AML-193 (cell line): ENCODE measurements around the gene S100A12.

Source experiments
- DNase-seq, 2 experiments: peaks; one replicate each; lab custom pipeline; 2025; lab: John Stamatoyannopoulos, UW

S100A12 gene

DNA sequence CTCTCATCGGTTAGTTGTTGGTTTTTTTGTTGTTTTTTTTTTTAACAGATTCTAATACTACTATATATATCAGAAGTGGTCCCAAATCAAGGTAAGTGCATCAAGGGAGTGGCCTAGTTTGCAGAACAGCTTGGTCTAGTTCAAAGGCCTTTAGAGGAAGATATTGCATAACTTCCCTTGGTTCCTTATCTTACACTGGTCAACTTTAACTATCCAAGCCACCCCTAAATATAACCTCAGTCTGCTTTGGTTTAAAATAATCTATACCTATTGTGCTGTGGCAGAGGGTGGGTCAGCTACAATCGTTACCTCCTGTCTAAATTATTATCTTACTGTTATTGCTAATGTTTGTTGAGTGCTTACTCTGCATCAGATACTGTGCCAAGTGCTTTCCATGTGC, 6.9 kb downstream of the S100A12 start:
- DNase-seq, result peak; percentile 9 to 29

DNA sequence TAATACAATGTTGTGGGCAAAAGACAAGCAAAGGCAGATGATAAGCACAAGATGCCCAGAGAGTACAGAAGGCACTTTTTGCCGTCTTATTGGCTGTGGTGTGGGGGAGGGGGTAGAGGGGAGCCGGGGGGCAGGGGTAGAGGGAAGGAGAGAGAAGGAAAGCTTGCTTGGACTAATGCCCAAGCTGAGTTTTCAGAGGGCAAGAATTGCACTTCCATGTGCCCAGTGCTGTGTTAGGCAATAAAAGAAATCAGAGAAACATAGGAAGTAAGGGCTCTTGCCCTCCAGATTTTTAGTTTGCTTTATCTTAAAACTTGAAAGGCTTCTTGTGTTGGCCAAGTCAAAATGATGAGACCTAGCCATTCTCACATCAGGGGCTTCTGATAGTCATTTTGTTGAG, 8.3 kb downstream of the S100A12 start:
- DNase-seq, result no peak

DNA sequence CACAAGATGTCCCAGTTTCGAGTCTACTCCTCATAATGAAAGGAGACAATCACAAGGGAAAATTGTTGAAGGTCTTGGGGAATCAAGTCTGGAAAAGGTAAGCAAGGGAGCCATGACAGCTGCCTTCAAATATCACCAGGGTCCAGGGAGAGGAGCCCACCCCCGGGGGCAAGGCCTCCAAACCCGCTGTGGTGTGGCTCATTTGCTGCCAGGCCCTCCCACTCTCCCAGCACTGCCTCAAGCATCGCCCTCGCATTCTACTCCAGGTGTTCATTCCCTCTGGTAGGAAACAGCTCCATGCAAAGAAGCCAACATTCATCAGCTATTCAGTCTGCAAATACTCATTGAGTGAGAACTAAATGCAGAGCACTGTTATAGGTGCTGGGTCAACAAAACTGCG, 9.2 kb downstream of the S100A12 start:
- DNase-seq, result no peak

DNA sequence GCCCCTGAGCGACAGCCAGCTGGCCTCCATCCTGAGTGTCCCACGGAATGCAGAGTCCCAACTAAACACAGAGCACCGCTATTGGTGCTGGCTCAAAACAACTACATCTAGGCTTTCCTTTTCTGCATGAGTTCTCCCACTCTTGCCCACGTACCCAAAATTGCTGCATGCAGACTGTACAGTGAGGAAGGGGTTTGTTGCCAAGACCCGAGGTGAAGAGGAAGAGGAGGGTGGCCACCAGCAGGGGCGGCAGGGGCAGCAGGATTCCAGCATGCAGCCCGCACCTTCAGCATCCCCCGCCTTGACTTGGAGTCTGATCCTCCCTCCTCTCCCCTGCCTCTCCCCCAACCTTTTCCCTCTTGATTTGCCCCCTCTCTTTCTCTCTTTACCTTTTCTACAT, 9.7 kb downstream of the S100A12 start:
- DNase-seq, result no peak

DNA sequence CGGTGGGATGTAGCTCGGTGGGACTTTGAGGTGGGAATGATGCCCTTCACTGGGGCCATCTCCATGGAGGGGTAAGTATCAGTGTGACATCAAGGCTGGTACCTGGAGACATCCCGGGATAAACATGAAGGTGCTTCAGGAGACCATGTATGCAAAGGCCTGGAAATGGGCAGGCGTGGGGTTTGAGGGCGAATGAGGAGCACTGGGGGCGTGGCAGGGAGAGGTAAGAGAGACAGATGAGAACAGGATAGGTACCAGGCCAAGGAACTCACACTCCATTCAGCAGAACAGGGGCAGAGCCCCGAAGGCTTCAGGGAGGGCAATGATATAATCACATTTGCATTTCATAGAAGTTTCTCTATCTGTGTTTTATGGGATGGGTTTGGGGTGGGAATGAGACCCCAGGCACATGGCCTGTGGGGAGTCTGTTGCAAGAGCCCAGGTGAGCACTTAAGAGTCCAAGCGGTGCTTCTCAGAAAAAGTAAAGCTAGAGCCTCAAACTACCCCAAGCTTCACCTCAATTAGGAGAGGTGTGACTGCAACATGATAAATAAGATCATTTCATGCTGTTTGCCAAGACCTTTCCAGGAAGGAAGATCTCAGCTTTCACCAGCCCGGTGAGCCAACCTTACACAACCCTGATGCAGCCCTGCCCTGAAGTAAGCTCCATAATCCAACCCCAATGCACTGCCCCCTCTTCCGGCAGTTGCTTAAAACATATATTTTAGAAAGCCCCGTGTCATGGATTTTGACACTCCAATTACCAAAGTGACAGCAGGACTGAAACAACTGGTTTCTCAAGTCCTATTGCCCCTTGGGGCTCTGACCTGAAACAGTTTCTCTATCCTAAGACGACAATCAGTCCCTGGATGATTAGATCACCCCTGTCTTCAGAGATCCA, 10.4 kb downstream of the S100A12 start:
- DNase-seq, result peak; percentile 35 to 48

DNA sequence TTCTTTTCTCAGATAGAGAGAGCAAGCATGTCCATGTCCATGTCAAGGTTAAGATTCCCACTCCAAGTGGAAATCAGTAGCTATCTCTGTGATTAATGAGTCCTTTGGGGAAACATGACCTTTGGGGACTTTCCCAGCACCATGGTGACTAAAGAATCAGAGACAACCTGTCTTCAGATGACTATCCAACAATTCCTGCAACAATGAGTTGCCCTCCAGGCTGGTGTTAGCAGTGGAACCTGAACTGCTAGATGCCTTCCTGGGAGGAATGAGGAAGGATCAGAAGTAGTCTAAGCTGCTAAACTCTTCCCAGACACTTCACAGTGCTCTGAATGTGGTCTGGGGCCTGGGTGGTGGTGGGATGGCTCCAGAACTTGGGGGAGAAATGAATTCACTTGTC, 11.3 kb downstream of the S100A12 start:
- no peak for DNase-seq

DNA sequence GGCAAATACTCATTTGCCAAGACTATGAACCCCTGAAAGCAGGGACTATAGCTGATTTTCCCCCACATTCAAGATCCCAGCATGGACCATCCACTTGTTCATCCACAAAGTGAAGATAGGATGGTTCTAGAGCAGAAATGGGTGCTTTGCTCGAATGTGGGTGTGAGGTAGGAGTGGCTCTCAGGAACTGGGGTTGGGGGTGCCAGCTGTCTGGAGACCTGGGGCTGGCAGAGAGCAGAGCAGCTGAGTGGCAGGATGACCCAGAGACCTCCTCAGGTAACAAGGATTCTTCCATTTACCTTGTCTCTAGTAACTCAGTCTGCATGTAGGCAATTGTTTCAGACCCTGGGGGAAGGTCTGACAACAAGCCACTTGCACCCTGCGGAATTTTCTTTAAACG, 11.8 kb downstream of the S100A12 start:
- DNase-seq, result no peak

DNA sequence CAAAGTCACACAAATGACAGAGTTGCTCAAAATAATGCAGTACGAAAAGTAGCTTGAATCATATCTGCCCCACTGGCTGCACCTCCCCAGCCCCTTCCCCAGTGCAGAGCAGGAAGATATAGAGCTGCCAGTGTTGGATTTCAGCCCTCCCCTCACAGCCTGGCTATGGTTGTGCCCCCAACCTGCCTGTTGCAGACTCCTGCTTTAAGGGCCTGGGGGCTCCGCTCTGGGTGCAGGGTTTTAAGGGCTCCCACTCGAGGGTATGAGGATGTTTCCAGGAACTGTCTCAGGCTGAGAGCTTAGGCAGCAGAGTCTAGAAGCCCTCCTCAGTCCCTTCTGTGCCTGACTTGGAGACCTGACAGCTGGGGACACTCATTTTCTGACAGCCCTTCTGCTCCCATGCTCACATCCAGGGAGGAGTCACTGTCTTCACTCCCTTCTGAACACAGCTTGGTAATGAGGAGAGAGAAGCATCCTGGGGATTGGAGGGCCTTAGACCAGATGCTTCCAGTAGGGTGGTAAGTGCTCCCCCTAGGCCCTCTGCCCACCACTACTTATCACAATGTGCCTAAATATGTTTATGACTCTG, 13.1 kb downstream of the S100A12 start:
- no peak for DNase-seq

DNA sequence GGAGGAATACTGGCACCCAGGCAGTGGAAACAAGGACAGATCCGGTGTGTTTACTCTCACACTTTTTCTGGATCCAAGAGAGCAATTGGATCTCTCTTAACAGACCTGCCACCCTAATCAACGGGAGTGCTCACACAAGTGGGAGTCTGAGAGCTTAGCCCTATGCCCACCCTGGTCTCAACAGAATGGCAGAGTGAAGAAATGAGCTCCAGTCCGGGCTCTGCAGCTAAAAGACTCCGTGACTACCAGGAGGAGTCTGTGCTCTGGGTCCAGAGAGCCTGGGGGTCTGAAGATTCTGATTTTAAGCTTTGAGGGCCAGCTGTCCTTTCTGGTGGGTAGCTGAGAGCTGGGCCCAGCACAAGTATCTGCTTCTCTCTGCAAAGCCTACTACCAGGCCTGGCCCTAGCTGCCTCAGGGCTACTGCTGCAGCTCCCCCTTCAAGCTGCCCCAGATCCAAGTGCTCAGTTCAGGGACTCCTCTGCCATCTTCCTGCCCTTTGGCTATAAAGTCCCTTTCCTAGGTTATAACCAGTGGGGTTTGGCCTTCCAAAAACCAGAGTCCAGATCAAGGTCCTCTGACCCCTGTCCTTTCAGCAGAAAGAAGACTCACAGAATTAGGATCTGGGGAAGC, 13.8 kb downstream of the S100A12 start:
- no peak for DNase-seq

DNA sequence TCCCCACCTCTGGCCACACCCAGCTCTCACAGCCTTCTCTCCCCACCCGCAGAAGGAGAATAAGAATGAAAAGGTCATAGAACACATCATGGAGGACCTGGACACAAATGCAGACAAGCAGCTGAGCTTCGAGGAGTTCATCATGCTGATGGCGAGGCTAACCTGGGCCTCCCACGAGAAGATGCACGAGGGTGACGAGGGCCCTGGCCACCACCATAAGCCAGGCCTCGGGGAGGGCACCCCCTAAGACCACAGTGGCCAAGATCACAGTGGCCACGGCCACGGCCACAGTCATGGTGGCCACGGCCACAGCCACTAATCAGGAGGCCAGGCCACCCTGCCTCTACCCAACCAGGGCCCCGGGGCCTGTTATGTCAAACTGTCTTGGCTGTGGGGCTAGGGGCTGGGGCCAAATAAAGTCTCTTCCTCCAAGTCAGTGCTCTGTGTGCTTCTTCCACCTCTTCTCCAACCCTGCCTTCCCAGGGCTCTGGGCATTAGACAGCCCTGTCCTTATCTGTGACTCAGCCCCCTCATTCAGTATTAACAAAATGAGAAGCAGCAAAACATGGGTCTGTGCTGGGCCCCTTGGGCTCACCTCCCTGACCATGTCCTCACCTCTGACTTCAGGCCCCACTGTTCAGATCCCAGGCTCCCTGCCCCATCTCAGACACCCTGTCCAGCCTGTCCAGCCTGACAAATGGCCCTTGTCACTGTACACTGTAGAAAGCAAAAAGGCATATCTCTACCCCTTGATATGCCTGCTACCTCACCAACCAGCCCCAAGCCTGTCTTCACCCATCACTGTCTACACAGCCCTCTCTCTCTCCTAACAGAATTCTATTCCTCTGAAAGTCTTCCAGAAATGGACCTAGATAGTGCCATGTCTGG, 14.6 kb downstream of the S100A12 start:
- no peak for DNase-seq

DNA sequence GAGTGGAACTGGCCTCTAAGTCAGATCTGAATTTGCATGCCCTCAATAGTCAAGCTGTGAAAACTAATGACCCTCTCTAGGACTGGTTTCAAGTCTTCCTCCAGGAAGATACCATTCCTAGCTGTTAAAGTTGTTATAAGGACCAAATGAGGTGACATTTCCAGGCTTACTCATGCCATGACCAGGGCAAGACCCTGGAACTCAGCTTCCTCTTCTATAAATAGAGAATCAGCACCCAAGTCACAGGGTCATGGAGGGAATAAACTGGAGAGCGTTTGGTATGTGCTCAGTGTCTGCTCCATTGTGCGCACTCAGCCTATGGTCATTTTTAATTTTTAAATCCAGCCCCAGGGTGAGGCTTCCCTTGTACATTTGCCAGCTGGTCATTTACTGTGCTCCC, 15.2 kb downstream of the S100A12 start:
- DNase-seq, result no peak

DNA sequence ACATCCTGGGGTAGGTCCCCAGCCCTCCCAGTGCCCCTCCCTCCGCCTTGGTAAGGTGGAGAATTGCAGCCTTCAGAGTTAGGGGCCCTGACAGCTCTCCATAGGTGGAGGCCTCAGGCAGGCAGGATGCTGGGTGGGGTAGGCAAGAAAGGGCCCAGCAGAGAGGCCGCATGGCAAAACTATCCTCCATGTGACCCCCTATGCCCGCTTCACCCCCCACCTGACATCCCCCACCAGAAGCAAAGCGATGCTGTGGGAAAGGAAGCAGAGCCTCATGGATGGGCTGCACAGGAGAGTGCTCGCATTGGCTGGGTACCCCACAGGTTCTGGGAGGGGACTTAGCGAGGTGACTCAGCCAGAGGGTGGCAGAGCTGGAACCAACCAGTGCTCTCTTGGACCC, 16.2 kb downstream of the S100A12 start:
- no peak for DNase-seq

DNA sequence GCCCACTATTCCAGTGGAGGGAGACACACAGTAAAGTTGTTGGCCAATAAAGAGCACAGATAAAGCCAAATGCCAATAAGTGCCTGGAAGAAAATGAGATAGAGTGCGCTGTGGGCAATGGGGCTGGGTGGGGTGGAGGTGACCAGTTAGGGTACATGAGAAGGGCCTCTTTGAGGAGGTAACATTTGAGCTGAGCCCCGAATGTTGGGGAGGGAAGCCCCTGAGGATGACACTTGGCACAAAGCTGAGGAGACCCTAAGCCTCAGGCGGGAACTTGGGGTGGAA, 16.8 kb downstream of the S100A12 start:
- no peak for DNase-seq

DNA sequence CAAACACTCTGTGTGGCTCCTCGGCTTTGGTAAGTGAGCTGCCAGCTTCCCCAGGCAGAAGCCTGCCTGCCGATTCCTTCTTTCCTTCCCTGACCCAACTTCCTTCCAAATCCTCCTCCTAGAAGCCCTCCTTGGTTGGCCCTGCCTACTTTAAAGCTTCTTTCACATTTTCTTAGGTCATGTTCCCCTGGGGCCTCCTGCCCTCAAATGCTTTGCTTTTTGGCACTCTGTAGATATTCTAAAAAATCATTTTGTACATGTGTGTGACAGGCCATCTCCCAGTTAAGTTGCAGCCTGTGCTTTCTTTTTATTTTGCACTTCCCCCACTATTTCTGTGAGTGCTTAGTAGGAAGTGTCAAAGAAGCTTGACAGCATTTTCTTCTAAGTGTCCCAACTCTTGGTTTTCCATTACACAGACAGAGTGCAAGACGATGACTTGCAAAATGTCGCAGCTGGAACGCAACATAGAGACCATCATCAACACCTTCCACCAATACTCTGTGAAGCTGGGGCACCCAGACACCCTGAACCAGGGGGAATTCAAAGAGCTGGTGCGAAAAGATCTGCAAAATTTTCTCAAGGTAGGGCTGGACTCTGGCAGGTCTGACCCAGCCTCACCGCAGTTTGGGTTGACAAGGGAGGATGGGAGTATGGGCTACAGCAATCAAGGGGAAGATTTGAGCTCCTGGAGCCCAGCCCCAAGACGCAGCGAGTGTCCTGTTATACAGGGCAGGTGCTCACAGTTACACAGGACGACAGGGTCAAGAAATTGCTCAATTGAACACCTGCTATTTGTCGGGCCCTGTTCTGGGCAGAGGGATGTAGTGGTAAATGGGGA, 17.3 kb downstream of the S100A12 start, which contains the start of gene S100A9:
Gene S100A9 (plus strand): TSS at position 2 of the 838 bp plus-strand sequence. CDS start 430 bp downstream, at position 432.
- DNase-seq, result peak; percentile 38 to 47

DNA sequence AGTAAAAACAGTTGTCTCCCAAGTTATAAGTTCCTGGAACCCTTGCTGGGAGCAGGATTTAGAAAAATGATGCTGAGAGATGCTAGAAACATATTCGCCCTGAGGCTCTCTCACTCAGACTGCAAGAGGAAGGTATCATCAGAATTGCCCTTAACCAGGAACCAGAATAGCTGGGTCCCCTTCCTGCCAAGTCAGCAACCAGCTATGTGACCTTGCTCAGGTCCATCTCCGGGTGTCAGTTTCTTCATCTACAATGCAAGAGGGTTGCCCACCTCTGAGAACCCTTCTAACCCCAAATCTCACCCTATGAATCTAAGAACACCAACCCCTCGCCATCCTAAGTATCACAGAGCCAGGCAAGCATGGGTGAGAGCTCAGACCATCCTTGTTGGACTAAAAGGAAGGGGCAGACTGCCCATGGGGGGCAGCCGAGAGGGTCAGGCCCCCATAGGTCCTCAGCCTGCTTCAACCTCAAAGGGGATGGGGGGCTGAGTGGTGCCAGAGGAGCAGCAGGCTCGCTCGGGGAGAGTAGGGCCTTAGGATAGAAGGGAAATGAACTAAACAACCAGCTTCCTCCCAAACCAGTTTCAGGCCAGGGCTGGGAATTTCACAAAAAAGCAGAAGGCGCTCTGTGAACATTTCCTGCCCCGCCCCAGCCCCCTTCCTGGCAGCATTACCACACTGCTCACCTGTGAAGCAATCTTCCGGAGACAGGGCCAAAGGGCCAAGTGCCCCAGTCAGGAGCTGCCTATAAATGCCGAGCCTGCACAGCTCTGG, 18.2 kb downstream of the S100A12 start:
- peak; percentile 83 to 85 for DNase-seq

DNA sequence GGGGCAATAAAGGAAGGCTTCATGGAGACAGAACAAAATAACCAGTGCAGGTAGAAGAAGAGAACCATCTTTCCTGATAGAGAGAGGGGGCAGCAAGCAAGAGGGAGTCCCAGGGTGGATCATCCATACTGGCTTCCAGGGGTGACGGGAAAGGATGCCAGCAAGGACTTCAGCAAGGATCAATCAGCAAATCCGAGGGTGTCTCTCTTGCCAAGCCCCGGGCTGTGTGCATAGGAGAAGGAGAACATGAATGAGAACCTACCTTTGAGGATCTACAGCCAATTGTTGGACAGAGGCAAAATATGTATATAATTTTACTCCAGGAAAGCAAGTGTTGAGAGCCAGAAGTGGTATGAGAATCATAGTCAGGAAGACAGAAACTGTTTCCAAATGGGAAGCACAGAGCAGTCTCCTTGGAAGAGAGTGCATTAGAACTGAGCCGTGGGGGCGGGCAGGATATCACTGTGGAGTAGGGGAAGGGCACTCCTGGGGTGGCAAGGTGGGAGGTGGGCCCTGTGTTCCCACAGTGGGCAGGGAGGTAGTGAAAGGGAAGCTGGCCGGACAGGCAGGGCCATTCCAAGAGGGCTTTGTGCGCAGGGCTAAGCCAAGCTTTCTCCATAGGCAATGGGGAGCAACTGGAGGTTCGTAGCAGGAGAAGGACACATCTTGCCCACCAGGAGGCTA, 18.9 kb downstream of the S100A12 start:
- no peak for DNase-seq

DNA sequence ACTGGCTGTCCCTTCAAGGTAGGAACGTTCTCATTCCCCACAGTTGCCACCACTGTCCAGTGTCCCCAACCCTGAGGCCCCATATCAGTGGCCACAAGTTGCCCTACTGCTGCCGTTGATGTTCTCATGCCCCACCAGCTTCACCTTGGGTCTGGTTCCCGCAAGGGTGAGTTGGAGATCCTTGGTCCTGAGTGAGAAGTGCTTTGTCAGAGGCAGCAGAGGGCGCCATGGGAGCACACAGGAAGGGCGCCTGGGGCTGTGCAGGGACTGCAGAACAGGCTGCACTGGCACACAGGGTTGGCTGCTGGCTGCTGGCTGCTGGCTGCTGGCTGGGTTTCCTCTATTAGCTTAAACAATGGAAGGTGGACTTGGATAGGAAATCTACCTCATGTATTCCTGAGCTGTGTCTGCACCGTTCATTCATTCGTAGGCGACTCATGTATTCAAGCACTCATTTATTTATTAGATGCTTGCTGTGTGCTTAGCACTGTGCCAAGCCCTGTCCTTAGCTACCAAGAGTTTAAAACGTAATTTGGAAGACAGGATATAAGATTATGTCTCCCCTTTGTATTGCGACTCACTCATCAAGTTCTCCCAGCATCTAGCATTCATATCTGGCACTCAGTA, 19.9 kb downstream of the S100A12 start:
- peak; percentile 83 to 85 for DNase-seq

DNA sequence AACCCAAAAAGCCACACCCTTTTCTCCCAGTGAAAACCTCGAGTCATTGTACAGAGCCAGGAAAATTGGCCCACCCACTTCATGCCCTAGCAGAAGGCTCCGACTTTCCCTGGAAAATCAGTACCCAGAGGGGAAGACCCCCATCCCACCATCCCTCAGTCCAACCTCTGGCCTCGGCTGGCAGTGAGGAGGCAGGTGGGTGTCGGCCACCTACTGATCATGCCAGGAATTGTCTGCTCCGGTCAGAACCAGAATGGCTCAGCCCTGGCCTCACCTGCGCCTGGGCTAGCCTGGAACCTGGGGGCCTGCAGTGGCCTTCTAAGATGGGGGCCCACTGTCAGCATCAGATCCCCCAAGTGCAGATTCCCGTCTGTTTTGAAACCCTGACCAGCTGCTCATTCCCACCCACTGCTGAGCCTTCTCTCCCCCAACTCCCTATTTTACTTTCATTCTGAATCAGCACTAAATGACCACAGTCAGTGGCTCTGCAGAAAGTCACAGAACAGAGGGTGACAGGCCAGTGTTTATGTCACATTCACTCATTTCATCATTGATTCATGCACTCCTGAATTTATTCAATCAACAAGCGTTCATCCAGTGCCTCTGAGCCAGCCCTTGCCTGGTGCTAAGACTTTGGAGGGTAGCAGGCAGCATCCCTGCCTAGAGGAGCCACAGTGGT, 20.8 kb downstream of the S100A12 start:
- DNase-seq, result no peak
